Stimulated activated CD4-positive, alpha-beta T cell treated with anti-CD3 and anti-CD28 coated beads, Interleukin-1b, Interleukin-23, amount 100 ng/mL, for 4 hours (primary cell): ENCODE data around the gene CNTRL.
"Not testable (repeated sequence)": the region's sequence is repeated elsewhere in the genome, so short reads cannot be mapped to it uniquely, and the experiment has no call there.

ENCODE experiments used
- DNase-seq, 2 donors: peaks; one replicate each; pipeline ENCODE4 v3.0.0-alpha.2; 2020; ENCODE audit warnings: low read depth in 2 of 2

Gene CNTRL

DNA sequence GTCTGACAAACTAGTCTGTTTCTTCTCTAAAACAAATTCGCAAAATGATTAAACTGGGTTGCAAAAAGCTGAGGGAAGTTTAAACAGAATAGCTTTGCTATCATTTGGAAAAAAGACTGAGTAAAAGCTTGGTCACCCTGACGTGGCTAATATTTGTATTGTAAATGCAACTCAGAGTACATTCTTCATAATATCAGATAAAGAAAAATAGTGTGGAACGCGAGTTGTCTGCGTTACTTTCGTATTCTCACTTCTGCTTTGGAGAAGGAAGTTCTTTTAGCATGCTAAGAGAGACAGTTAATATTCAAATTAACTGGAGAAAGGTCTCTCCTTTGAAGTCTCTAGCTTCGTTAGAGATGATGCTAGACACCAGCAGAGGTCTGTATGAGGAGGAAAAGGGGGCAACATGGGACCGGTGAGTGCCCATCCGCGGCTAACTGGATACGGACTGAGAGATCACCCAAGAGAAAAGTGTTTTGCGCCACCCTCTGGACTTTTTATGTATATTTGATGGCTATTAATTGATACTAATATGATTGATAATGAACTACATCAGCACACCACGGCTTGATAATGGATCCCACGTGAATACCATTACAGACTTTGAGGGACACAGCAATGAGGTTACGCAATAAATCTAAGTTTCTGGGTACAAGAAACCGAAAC is 2.9 kb upstream of the CNTRL start:
- DNase-seq, result no peak

GRCh38 chr9:121073038-121073437 is 1.7 kb upstream of the CNTRL start:
- DNase-seq, result no peak

DNA sequence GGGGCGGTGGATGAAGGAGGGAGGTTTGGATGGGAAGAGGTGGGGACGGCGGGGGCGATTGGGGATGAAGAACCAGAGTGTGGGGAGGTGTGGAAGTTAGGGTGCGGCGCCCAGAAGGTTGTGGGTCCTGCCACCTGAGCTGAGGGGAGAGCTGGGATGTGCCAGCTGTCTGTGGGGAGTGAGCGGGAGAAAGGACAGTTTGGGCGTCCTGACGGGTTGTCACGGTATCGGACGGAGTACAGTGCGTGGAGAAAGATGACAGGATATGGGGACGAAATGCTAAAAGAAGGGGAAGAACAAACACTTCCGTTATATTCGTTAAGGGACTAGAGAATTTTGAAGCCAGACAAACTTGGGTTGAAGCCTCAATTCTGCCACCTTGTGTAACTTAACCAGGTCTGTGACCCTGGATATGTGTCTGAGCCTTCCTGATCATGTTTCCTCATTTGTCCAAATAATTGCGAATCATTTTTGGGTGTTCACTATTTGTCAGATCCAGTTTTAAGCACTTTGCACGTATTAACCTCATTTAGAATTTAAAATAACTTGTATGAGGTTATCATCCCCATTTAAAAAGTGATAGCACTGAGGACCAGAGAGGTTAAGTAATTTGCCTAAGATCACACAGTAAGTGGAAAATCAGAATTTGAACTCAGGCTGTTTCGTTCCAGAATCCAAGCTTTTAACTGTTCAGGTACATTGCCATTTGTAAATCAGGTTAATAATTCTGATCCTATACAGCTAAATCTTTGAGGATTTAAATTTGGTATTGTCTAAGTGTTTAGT is 689 bp downstream of the CNTRL start:
- peak in 1 of 2 donors; percentile 31 for DNase-seq

GRCh38 chr9:121082075-121082474 is 7.3 kb downstream of the CNTRL start:
- no peak for DNase-seq

DNA sequence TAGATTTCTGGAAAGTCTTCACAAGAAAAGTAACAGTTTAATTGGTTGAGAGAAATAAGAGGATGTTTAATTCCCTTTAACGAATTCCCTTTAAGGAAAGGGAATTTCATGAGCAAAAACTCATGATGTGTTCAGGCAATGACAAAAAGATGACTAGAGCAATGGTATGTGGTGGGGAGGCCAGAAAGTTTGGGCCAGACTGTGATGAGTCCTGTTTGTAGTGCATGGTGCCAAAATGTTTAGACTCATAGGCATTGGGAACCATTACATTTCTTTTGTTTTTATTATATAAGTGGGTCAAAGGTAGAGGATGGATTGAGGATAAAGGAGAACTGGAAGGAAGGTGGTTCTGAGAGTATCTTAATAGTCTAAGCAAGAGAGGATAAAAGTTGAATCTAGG is 10.9 kb downstream of the CNTRL start:
- DNase-seq, result no peak

DNA sequence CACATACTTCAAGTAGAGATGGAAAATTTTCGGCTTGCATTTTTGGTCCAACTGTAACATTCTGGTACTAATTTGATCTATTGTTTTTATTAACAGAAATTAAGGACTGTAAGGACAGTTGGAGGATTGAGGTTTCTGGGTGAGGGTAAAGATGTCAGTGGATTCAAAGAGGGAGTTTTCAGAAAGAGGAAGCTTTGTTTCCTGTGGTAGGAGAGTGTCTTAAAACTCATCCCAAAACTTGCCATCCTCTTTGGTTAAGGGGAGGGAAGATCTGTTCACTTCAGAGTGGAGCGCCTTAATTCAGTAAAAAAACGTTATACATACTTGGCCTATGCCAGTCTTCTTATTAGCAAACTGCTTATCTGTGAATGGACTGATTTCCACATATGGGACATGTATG is 13.8 kb downstream of the CNTRL start:
- no peak for DNase-seq

GRCh38 chr9:121090743-121091142 is 16.0 kb downstream of the CNTRL start:
- not testable (repeated sequence) for DNase-seq

DNA sequence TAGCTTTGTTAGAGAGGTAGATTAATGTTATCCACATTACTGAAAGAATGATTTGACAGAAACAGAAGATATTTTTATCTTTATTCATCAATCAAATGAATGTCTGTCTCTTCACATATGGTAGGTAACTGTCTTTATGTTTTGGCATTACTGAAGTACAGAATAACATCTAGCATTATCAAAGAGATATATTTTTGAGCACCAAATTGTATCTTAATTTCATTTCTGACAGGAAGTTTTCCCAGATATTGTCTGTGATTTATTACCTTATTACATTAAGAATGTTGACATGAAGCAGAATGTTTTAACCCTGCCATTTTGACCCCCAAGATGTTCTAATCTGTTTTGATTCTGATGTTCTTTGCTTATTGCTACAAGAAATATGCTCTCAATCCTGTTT is 20.3 kb downstream of the CNTRL start:
- DNase-seq, result no peak

- no peak for DNase-seq
Measured at GRCh38 chr9:121098567-121099198, 23.9 kb downstream of the CNTRL start.

DNA sequence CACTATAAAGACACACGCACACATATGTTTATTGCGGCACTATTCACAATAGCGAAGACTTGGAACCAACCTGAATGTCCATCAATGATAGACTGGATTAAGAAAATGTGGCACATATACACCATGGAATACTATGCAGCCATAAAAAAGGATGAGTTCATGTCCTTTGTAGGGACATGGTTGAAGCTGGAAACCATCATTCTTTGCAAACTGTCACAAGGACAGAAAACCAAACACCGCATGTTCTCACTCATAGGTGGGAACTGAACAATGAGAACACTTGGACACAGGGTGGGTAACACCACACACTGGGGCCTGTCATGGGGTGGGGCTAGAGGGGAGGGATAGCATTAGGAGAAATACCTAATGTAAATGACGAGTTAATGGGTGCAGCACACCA is 29.3 kb downstream of the CNTRL start:
- DNase-seq, result not testable (repeated sequence)

- no peak for DNase-seq
Measured at GRCh38 chr9:121105531-121105930, 30.8 kb downstream of the CNTRL start.

- DNase-seq, result no peak
Measured at GRCh38 chr9:121107029-121107428, 32.3 kb downstream of the CNTRL start.

DNA sequence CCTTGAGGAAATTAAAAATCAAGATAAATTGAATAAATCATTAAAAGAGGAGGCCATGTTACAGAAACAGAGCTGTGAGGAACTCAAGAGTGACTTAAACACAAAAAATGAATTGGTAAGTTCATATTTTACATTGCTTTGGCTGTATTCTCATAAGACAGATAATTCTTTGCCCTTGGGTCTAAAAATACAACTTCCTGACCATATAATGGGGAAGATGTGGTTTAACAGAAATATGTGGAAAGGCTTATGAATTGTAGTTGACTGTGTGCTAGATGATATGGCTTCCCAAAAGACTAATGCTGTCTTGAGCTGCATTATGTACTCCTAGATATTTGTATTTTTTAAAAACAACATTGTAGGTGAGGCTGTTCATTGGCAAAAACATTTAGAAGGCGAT is 33.1 kb downstream of the CNTRL start:
- no peak for DNase-seq

DNA sequence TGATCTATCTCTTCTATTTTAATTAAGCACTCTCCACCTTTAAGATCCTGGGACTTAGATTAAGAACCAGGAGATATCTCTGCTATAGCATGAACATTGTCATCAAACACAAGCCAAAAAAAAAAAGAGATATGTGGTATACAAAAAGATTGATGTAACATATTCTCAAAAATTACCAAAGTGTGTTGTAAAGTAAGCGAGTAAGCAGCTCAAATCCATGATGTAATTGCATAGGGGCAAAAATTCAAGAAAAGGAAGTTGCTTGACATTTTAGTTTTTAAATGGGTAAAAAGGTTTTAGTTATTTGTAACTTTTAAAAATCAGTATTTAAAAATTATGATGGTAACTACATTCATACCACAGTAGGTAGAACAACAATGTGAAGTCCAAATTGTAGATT is 40.7 kb downstream of the CNTRL start:
- no peak for DNase-seq

DNA sequence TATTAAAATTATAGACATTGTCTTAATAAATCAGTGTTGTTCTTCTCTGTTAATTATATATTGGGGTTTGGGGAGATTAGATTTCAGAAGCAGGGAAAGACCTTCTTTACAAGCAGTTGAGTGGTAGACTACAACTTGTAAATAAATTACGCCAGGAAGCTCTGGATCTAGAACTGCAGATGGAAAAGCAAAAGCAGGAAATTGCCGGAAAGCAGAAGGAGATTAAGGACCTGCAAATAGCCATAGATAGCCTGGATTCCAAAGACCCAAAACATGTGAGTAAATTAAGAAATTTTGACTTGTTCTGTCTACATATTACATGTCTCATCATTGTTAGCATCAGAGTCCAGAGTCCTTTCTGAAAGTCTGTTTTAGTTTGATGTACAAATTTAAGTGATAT is 43.5 kb downstream of the CNTRL start:
- no peak for DNase-seq

DNA sequence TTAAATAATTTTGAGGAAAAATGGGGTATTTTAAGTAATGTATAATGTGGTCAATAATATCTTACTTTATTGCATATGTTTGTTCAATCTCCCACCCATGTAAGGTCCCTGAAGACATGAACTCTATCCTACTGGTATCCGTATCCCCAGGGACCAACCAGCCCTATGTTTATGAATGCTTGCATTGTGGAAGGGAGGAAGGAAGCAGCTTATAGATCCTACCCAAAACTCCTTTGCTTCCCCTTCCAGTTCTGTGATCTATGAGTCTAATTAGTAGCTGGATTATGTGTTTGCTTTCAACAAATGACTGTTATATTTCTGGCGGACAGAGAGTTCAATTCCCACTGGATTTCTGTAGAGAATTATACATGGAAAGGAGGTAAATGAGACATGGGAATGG is 45.6 kb downstream of the CNTRL start:
- no peak for DNase-seq

- DNase-seq, result peak; percentile 87
Measured at GRCh38 chr9:121121582-121122087, 46.9 kb downstream of the CNTRL start.

GRCh38 chr9:121122246-121123032 is 47.7 kb downstream of the CNTRL start:
- DNase-seq, result no peak

- no peak for DNase-seq
Measured at GRCh38 chr9:121123816-121124535, 49.2 kb downstream of the CNTRL start.

- no peak for DNase-seq
Measured at GRCh38 chr9:121125590-121125989, 50.8 kb downstream of the CNTRL start.

DNA sequence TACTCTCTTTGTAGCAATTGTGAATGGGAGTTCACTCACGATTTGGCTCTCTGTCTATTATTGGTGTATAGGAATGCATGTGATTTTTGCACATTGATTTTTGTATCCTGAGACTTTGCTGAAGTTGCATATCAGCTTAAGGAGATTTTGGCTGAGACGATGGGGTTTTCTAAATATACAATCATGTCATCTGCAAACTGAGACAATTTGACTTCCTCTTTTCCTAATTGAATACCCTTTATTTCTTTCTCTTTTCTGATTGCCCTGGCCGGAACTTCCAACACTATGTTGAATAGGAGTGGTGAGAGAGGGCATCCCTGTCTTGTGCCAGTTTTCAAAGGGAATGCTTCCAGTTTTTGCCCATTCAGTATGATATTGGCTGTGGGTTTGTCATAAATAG is 54.6 kb downstream of the CNTRL start:
- not testable (repeated sequence) for DNase-seq
